ENCODE measurements around the gene GJB3.
"Not testable (repeated sequence)": the region's sequence is repeated elsewhere in the genome, so short reads cannot be mapped to it uniquely, and the experiment has no call there.

Gene GJB3

DNA sequence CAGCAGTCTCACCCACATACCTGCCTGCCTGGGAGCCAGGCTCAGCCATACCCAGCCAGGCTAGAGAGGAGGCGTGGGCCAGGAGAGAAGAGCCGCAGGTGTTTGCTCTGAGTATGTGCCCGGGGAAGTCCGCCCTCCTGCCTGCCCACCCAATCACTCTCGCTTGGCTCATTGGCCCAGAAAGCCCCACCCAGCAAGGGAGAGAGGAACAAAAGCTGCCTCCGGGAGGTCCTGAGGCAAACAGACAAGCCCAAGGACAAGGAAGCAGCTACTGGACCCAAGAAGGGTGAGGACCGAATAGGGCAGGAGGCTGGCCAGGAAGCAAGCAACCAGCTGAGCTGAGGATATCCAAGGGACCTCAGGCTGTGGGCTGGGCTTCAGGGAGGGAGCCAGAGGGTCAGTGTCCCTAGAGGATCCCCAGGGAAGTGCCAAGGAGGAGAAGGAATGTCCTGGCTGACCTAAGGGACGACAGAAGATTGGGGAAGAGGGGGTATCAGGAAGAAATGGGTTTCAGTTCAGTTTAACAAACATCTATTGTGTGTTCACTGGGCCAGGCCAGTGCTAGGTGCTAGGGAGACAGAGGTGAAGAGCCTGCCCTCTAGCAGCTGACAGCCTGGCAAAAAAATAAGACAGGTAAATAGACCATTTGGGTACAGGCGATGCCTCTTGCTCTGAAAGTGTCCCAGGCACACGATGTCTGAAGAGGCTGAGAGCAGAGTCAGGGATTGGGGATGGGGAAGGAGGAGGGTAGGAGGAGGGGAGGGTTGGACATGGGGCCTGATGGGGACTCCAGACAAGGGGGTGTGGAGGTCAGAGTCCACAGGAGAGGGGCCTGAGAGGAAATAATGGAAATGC, 21.3 kb upstream of the GJB3 start, which contains the start of gene GJB4:
TSS of gene GJB4 (plus strand) at position 238 of the 855 bp plus-strand sequence. CDS start 1,515 bp downstream, outside the sequence.
- in situ Hi-C loops (cut with MboI; ENCODE audit: low sequenced_read_pairs): no loop called here

DNA sequence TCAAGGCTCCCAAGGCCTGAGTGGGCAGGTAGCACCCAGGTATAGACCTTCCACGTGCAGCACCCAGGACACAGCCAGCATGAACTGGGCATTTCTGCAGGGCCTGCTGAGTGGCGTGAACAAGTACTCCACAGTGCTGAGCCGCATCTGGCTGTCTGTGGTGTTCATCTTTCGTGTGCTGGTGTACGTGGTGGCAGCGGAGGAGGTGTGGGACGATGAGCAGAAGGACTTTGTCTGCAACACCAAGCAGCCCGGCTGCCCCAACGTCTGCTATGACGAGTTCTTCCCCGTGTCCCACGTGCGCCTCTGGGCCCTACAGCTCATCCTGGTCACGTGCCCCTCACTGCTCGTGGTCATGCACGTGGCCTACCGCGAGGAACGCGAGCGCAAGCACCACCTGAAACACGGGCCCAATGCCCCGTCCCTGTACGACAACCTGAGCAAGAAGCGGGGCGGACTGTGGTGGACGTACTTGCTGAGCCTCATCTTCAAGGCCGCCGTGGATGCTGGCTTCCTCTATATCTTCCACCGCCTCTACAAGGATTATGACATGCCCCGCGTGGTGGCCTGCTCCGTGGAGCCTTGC, 19.7 kb upstream of the GJB3 start:
- in situ Hi-C loops (cut with MboI; ENCODE audit: low sequenced_read_pairs): no loop called here

DNA sequence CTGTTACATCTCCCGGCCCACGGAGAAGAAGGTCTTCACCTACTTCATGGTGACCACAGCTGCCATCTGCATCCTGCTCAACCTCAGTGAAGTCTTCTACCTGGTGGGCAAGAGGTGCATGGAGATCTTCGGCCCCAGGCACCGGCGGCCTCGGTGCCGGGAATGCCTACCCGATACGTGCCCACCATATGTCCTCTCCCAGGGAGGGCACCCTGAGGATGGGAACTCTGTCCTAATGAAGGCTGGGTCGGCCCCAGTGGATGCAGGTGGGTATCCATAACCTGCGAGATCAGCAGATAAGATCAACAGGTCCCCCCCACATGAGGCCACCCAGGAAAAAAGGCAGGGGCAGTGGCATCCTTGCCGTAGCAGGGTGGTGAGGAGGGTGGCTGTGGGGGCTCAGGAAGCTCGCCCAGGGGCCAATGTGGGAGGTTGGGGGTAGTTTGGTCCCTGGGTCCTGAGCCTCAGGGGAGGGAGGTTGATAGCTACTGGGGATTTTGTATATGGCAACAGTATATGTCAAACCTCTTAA, 19.2 kb upstream of the GJB3 start:
- in situ Hi-C loops (cut with MboI; ENCODE audit: low sequenced_read_pairs): no loop called here

DNA sequence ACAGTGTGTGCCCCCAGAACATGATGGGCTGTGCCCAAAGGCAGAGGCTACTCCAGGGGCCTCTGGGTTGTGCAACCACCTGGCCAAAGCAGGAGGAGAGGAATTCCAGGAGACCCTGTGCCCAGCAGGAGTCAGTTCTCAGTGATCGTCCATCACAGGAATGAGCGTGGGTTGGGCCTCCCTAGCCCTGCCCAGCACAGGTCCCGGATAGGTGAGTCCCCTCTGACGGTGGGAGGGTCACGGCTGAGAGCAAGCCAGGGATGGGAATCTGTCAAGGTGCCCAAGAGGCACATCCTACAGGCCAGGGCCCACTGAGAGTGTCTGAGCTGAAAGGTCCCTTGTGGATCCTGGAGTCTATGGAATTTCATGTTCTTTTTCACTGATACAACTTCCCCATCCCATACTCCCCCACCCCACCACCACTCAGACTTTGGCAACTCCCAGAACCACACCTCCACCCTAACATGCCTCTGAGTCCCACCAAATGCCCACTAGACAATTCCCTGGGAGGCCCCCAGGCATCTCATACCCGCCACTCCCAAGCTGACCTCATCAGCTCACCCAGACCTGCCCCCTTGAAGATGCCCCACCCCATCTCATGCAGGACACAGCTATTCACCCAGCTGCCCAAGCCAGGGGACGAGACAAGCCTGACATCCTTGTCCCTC, 18.4 kb upstream of the GJB3 start:
- in situ Hi-C loops (cut with MboI; ENCODE audit: low sequenced_read_pairs): no loop called here

DNA sequence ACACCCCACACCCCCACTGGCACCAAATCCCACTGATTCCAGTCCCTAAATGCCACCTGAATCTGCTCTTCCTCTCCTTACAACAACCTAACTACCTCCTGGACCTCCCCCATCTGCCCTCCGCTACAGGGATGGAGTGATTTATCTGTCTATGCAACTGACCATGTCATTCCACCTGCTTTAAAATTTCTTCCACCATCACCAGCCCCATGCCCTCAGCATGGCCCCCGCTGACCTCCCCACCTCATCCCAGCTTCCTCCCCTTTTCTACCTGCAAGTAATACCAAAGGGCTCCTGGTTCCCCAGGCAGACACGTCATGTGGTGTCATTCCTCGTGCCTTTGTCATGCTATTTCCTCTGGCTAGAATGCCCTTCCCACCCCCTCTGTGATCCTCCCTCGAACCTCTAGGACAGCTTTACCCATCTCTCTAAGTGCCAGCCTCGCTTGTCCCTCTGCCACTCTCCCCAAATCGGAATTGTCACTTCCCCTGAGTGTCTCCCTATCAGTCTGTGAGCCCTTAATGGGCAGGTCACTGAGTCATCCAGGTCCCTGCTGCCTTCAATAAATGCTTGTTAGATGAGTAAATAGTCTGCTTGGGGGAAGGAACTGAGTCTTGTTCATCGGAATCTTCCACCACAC, 17.8 kb upstream of the GJB3 start:
- in situ Hi-C loops (cut with MboI; ENCODE audit: low sequenced_read_pairs): no loop called here

DNA sequence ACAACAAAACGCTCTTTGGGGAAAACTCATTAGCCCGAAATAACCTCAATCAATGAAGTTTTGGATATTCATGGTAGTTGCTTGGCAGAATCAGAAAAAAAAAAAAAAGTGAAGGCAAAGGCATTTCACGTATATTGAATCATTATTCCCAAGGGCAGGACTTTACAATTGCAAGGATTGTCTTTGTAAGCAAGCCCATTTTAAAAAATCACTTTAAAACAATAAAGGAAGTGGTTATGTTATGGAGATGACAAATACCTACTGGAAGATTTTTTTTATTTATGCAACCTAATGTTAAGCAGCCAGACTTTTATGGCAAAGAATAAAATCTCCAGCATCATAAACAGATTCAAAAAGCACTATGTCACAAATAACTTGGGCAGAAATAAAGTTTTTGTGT, 12.2 kb upstream of the GJB3 start:
- in situ Hi-C loops (cut with MboI; ENCODE audit: low sequenced_read_pairs): no loop called here

DNA sequence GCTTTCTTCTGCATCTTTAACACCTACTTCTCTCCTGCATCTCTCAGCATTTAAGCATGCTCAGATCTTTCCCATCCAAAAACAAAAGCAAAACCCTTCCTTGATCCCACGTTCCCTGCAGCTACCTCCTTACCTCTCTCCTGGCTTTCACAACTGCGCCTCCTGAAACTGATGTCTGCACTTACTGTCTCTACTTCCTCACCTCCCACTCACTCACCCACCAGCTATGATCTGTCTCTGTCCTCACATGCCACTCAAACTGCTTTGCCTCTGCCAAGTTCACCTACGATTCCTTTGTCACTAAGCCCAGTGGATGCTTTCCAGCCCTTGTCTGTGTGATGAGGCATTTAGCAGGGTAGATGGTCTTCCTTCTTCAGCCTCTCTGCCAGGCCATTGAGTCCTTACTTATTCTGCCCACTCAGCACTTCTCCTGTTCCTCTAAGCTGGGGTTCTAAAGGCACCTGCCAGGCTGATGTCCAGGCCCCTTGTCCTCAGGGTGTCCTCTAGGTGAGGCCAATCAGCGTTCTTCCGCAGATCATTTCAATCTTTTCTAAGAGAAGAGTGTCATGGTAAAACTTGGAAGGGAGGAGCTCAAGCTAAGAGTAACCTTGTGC, 10.0 kb upstream of the GJB3 start:
- in situ Hi-C loops (cut with MboI; ENCODE audit: low sequenced_read_pairs): no loop called here

DNA sequence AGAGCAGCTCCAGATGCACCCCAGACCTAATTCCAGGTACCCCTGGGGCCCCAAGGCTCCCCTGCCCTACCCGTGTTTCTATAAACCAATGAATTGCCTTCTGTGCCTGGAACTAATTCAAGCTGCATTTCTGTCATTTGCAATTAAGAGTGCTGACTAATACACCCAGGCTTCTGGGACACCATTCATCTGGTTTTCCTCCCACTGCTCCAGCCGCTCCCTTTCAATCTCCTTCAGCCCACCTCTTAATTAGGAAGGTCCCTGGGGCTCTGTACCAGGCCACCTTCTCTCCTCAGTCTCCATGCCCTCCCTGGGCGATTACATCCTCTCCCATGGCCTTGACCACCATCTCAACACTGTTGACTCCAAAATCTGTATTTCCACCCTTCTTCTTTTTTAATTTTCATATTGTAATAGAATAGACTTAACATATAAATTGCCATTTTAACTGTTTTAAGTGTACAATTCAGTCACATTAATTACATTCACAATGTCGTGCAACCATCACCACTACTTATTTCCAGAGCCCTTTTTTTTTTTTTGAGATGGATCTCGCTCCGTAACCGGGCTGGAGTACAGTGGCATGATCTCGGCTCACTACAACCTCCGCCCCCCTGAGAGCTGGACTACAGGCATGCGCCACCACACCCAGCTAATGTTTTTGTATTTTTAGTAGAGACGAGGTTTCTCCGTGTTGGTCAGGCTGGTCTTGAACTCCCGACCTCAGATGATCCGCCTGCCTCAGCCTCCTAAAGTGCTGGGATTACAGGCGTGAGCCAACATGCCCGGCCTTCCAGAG, 9.2 kb upstream of the GJB3 start:
- in situ Hi-C loops (cut with MboI; ENCODE audit: low sequenced_read_pairs): no loop called here

DNA sequence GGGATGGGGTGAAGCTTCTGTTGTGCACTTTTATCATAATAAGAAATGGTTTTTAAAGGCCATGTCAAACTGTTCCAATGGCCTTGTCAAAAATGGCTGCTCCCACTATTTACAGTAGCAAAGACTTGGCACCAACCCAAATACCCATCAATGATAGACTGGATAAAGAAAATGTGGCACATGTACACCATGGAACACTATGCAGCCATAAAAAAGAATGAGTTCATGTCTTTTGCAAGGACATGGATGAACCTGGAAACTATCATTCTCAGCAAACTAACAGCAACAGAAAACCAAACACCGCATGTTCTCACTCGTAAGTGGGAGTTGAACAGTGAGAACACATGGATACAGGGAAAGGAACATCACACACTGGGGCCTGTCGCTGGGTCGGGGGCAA, 7.9 kb upstream of the GJB3 start:
- in situ Hi-C loops (cut with MboI; ENCODE audit: low sequenced_read_pairs): not testable (repeated sequence)

DNA sequence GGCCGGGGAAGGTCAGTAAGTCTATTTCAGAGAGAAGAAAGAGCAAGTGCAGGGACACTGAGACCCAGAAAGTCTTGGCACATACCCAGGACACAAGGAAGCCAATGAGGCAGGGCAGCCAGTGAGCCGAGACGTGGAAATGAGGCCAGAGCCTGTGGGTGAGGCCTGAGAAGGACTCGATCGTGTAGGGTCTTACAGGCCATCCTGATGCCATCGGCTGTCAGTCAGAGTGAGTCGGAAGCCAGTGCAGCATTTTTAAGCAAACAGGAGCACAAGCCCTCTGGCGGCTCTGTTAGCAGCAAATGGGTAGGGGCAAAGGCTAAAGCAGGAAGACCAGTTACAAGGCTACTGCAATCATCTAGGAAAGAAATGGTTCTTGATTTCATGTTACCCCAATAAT, 6.1 kb upstream of the GJB3 start:
- in situ Hi-C loops (cut with MboI; ENCODE audit: low sequenced_read_pairs): no loop called here

DNA sequence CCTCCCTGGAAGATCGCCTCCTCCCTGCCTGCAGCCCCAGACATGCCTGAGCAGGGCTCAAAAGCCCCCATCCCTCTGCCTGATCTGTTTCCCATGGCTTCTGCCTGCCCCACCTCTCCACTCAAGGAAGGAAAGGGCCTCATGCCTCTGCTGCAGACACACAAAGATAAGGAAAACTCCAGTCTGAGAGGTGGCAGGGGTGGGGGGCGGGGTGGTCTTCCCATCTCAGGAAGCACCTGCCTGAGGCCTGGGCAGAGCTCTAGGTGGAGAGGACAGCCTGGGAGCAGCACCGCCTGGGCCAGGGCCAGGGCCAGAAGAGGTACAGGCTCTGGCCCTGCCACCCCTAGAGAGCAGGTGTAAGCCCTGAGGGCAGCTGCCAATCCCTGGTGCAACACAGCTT, 4.1 kb upstream of the GJB3 start:
- in situ Hi-C loops (cut with MboI; ENCODE audit: low sequenced_read_pairs): no loop called here

DNA sequence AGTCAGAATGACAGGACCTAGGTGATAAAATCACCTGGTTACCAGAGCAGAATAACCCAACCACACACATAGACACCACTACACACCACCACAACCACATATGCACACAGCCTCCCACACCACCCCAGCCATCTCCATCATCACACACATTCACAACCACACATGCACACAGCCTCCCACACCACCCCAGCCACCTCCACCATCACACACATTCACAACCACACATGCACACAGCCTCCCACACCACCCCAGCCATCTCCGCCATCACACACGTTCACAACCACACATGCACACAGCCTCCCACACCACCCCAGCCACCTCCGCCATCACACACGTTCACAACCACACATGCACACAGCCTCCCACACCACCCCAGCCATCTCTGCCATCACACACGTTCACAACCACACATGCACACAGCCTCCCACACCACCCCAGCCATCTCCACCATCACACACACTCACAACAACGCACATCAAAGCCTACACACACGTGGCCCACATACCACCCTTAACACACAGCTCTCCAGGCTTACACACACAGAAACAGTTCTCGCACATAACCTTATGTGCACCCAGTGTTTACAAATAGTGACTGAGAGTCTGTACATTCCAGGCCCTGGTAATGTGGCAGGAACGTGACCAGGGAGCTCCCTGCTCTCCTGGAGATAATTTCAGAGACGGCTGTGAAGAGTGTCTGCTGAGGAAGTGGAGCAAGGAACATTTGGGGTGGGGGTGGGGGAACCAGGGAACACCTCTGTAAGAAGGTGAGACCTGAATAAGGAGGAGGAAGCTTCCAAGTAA, 3.3 kb upstream of the GJB3 start:
- in situ Hi-C loops (cut with MboI; ENCODE audit: low sequenced_read_pairs): no loop called here

DNA sequence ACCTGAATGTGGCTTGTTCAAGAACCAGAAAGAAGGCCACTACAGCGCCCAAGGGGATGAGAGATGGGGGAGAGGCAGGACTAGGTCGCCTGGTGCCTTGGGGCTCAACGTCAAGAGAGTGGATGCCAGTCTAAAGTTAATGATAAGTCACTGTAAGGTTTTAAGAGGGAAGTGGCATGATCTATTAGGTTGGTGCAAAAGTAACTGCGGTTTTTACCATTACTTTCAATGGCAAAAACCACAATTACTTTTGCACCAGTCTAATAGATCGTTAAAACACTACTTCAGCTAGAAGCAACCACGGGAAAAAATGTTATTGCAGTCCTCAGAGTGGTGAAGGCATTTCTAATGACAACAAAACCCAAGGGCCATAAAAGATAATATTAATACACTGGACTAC, 2.6 kb upstream of the GJB3 start:
- in situ Hi-C loops (cut with MboI; ENCODE audit: low sequenced_read_pairs): no loop called here

DNA sequence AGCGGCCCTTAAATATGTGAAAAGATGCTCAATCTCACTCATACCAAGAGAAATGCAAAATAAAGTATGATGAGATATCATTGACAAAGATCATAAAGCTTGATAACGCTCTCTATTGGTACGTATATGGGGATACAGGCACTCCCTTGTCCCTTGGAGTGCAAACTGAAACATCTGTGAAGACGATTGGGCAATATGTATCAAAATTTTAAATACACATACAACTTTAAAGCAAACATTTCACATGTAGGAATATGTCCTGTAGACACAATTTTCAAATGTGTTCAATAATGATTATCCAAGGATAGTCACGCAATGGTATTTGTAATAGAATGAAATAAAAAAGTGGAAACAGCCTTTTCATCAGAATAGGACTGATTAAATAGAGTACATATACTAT, 2.0 kb upstream of the GJB3 start:
- in situ Hi-C loops (cut with MboI; ENCODE audit: low sequenced_read_pairs): no loop called here

DNA sequence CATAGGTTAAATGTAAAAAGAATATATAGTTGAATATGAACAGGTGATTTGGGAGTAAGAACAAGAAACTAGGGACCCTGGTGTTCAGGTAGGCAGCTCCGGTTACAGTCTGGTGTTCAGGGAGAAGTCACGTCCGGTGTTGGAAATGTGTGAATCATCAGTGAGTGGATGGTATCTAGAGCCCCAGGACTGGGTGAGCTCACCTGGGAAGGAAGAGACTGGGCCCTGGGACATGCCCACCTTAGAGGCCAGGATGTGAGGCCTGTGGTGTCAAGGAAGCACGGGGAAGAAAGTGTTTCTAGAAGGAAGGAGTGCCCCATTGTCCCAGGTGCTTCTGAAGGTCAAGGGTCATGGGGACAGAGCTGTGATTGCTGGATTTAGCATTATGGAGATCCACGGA, 1.5 kb upstream of the GJB3 start:
- in situ Hi-C loops (cut with MboI; ENCODE audit: low sequenced_read_pairs): no loop called here

DNA sequence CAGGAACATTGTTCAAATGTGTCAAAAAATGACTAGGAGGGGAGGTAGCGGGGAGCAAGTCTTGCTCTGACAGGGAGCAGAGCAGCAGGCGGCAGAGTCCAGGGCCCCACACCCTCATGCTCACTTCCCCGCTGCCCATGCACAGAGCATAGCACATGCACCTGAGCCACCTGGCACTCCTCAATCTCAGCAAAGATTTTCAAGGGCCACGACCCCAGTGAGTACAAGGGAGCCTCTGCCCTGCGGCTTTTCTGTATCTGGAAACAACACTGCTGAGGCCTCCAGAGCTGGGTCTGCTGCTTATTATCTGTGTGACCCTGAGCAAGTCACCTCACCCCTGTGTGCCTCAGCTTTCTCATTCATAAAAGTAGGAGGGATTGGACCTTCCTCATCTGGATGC, 1.1 kb upstream of the GJB3 start:
- in situ Hi-C loops (cut with MboI; ENCODE audit: low sequenced_read_pairs): no loop called here

DNA sequence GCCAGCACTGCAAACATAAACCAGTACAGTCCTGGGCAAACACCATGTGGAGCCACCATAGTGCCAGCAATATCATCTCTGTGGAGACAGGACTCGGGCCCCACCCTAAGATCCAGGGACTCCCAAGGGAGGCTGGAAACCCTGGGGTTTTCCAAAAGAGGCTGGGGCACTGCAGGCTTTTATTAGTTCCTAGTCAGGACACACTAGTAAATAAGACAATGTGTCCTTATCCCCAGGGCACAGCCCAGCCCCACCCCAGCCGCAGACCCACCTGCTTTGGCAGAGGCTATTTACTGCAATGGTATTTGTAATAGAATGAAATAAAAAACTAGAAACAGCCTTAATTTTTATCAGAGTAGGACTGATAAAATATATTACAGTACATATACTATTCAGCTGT, 486 bp upstream of the GJB3 start:
- in situ Hi-C loops (cut with MboI; ENCODE audit: low sequenced_read_pairs): no loop called here

DNA sequence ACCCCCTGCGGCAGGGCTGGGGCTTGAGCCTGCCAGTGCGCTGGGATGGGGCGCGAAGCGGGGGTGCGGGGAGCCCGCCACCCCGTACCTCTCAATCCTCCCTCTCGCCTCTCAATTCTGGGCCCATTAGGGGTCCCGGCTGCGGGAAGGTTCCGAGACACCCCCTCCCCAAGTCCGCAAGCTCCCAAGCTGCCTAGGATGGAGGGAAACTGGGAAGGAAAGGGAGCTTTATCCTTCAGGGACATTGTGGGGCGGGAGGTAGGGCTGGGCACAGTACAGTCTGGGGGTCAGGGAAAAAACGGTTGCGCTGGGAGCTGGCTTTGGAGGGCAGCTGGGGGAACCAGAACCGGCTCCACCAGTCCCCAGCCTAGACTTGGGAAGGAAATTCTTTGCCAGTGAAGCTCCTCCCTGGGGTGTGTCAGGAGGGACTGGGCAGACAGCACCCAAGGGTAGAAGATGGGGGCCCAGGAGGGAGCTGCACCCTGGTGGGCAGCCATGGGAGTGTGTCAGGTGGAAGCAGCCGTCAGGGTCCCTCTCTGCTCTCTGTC, 904 bp downstream of the GJB3 start:
- in situ Hi-C loops (cut with MboI; ENCODE audit: low sequenced_read_pairs): no loop called here

DNA sequence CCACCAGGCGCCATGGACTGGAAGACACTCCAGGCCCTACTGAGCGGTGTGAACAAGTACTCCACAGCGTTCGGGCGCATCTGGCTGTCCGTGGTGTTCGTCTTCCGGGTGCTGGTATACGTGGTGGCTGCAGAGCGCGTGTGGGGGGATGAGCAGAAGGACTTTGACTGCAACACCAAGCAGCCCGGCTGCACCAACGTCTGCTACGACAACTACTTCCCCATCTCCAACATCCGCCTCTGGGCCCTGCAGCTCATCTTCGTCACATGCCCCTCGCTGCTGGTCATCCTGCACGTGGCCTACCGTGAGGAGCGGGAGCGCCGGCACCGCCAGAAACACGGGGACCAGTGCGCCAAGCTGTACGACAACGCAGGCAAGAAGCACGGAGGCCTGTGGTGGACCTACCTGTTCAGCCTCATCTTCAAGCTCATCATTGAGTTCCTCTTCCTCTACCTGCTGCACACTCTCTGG, 3.8 kb downstream of the GJB3 start:
- in situ Hi-C loops (cut with MboI; ENCODE audit: low sequenced_read_pairs): no loop called here
